Stimulated activated CD8-positive, alpha-beta memory T cell treated with anti-CD3 and anti-CD28 coated beads, Interleukin-4, amount 100 ng/mL, for 1 hour (primary cell): ENCODE results near the gene BHLHE23.
A peak's percentile ranks its signal among the peaks of the same experiment; 100 is the strongest.

Source experiments
- DNase-seq, 2 donors: peaks; one replicate each; pipeline ENCODE4 v3.0.0-alpha.2; 2020; ENCODE audit warnings: low read depth in 2 of 2, low spot score in 1 of 2

The BHLHE23 gene

DNA sequence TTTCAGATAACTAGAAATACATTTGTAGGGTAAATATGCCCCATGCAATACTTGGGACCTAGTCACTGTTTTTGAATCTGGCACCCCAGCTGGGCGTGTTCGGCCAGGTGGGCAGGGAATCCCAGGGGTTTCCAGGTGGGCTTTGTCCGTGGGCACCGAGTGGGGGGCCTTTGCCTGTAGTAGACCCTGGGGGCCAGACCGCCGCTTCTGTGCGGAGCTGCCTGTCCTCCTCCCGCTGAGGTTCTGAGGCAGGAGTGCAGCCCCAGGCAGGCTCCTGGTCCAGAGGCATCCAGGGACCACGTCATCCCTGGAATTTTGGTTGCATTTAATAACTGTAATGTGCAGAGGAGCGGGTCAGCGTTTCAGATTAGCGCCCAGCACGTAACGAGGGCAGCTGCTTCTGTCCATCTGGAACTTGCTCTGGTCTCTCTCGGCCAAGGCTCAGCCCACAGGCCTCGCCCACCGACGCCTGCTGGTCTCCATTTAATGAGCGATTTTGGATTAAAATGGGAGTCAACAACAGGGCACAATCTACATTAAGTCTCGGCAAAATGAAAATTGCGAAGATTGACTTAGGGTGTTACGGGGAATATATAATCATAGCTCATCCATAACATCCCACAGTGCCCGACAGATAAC lies 12.8 kb downstream of the BHLHE23 start:
- no peak for DNase-seq

GRCh38 chr20:62991863-62992262 lies 14.9 kb downstream of the BHLHE23 start:
- DNase-seq = no peak

- no peak for DNase-seq
Measured at GRCh38 chr20:62991196-62991807, 15.5 kb downstream of the BHLHE23 start.

- DNase-seq = no peak
Measured at GRCh38 chr20:62990306-62990825, 16.4 kb downstream of the BHLHE23 start.

DNA sequence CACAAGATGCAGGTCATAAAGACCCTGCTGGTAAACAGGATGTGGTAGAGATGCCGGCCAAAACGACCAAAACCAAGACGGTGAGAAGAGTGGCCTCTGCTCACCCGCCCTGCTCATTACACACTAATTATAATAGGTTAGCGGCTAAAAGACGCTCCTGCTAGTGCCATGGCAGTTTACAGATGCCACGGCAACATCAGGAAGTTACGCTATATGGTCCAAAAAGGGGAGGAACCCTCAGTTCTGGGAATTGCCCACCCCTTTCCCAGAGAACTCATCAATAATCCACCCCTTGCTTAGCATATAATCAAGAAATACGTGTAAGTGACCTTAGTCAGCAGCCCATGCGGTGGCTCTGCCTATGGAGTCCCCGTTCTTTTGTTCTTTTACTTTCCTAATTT lies 17.6 kb downstream of the BHLHE23 start:
- DNase-seq = no peak

DNA sequence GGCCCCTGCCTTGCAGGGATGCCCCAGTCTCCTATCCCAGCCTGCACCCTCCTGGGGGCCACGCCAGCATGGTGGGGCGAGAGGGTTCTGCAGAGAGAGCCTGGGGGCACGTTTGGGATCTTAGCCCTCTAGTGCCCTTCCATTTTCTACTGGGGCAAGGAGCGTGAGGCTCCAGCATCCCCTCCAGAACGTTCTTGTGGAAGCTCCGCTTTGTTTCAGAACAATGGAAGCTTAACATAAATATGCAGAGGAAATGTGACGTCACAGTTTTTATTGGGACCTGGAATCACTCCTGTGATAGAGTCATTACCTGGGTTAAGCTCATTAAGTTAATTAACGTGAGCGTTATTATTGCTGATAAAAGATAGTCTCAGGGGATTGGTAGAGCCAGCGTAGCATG lies 19.6 kb downstream of the BHLHE23 start:
- no peak for DNase-seq

- no peak for DNase-seq
Measured at GRCh38 chr20:62986257-62986800, 20.4 kb downstream of the BHLHE23 start.

DNA sequence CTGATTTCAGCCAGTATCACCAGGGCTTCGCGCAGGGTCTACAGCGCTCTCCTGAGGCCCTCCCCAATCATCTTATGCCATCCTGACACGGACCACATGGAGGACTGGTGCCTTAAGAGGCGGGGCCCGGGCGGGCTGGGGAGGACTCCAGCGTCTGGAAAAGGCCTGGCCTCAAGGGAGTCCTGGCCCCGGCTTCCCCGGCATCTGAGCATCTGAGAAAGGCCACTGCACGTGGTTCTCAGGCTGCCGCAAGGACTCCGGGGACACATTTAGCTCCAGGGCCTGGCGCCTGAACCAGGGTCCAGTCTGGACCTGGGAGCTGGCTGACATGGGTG lies 21.4 kb downstream of the BHLHE23 start:
- no peak for DNase-seq

- no peak for DNase-seq
Measured at GRCh38 chr20:62984666-62985443, 21.9 kb downstream of the BHLHE23 start.

- no peak for DNase-seq
Measured at GRCh38 chr20:62983210-62983609, 23.6 kb downstream of the BHLHE23 start.

- no peak for DNase-seq
Measured at GRCh38 chr20:62982124-62983075, 24.4 kb downstream of the BHLHE23 start.

DNA sequence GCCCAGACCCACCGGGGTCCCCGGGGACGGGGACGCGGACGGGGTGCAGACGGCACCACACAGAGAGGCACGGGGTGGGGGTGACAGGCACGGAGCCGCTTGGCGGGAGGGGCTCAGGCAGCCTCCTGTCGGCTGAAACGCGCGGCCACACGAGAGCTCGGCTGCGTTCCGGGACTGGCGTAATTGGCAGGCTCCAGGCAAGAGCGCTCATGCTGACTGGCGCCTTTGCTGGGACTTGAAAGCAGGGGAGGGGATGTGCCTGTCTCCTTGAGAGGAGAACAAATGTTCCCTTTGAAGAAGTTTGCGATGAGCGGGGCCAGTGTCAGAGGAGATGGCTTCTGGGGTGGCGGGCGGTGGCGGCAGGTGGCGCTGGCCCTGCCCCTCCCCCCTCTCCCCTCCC lies 25.8 kb downstream of the BHLHE23 start:
- DNase-seq = no peak

DNA sequence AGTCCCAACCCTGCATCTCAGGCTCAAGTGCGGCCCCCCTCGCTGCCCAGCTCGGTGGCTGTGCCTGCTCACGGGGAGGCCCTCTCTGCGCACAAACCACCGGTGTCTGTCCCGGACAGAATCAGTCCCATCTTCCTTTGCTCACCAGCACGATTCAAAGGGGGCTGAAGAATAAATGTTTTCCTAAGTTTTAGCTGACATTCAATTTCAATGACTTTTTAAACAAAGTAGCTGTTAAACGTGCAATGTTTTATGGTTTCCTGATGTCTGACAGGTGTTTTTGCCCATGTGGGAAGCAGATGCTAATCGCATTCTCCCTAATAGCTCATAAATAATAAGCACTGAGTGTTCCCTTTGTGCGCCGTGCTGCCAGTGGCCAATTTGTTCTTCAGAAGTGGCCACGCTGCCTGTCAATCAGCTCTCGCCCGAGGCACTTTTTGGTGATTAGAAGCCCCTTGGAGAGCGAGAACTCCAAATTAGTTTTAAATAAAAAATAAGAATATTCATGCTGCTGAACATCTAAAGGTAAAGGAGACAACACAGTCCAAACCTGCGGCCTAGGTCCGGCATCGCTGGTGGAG lies 26.3 kb downstream of the BHLHE23 start:
- DNase-seq = no peak

GRCh38 chr20:62979876-62980373 lies 26.8 kb downstream of the BHLHE23 start:
- DNase-seq = no peak

- no peak for DNase-seq
Measured at GRCh38 chr20:62979310-62979709, 27.5 kb downstream of the BHLHE23 start.

DNA sequence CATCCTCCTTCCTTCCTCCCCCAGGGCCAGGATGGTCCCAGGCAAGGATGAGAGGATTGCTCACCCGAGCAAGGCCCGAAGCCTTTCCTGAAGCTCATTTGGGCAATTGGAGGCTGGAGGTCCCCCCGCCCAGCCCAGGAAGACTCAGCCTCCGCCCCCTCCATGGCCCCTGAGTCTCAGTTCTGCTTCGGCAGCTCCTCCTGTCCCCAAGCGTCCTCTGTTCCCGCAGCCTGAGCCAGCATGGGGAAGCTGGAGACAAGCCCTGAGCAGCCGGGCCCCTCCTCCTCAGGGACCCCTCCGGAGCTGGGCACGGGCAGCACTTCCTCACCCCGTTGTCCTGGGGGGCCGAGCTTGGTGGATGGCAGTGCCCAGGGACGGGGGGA lies 28.2 kb downstream of the BHLHE23 start:
- DNase-seq = no peak

DNA sequence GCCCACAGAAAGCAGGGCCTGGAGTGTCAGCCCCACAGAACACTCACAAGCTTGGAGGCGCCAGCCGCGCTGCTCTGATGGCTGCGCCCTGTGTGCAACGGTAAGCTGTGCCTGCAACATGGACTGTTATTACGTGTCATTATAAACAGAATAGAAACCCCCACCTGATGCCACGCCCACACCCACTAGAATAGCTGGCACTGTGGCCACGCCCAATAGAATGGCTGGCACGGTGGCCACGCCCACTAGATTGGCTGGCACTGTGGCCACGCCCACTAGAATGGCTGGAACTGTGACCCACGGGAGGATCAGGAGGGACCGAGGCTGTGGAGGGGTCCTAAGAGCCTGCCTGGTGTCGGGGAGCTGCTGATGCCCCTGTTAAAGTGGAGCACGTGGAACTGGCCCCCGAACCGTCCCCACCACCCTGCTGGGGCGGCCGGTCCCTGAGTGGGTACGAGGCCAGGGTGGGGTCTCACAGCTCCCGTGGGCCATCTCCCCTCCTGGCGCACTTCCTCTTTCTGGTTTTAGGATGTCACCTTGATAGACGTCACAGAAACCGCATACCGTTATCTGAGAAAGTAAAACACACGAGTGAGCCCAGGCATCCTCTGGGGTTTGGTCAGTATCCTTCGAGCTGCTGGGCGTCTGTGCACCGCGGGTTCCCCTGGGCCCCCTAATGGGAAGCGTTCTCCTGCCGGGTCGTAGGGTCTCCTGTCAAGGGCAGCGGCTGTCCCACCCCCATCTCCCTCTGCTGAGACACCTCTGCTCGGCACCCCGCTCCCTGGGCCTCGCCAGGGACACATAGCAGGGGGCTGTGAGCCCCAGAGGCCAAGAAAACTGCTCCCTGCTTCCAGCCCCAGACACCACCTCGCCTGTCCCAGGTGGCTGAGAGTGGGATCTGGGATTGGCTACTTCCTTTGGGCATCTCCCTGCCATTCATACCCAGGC lies 28.9 kb downstream of the BHLHE23 start:
- DNase-seq = peak; percentile 41 to 64

DNA sequence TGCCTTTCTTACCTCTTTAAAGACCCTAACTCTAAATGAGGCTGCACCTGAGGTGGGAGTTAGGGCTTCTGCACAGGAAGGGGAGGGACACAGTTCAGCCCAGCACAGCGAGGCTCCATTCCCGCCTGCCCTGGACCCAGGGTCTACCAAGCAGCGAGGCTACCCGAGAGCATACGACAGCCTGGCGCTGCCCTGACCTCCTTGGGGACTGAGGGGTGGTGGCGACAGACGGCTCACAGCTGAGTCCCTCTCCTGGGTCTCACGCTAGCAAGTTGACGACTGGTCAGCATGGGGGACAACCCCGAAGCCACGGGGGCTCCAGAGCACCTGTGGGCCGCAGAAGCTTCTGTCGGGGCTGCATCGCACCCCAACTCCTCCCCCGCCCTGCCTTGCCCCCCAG lies 29.9 kb downstream of the BHLHE23 start:
- DNase-seq = no peak

GRCh38 chr20:62975812-62976508 lies 30.8 kb downstream of the BHLHE23 start:
- no peak for DNase-seq
